Osteocyte (in vitro differentiated cells): ENCODE measurements around the gene EIF4A3. TPM values are rescaled to one million over a fixed set of nuclear protein-coding genes. Genes with fewer than 3 reads are reported as not detected.

Source experiments
- DNase-seq: peaks from one replicate; pipeline ENCODE4 v3.0.0; 2021; ENCODE audit warnings: mixed read lengths; ENCODE audit not compliant: unreplicated experiment; ENCODE audit errors: extremely low spot score
- H3K27ac Mint-ChIP-seq: one replicate; pipeline ENCODE4 v1.8.0; 2021; ENCODE audit warnings: mild to moderate bottlenecking, mixed read lengths; ENCODE audit not compliant: unreplicated experiment
- H3K27me3 Mint-ChIP-seq: one replicate; pipeline ENCODE4 v1.8.0; 2021; ENCODE audit warnings: mixed read lengths; ENCODE audit not compliant: unreplicated experiment
- H3K36me3 Mint-ChIP-seq: one replicate; pipeline ENCODE4 v1.8.0; 2021; ENCODE audit warnings: mixed read lengths; ENCODE audit not compliant: unreplicated experiment
- H3K4me1 Mint-ChIP-seq: one replicate; pipeline ENCODE4 v1.8.0; 2021; ENCODE audit warnings: mixed read lengths; ENCODE audit not compliant: unreplicated experiment
- H3K4me3 Mint-ChIP-seq: one replicate; pipeline ENCODE4 v1.8.0; 2021; ENCODE audit warnings: mild to moderate bottlenecking, moderate library complexity, mixed read lengths; ENCODE audit not compliant: unreplicated experiment
- H3K9me3 Mint-ChIP-seq: one replicate; pipeline ENCODE4 v1.8.0; 2021; ENCODE audit warnings: mixed read lengths; ENCODE audit not compliant: unreplicated experiment
- CTCF ChIP-seq: fragments of 200-600 bp; sonication (generic); IDR thresholded peaks from 2 replicates; pipeline ENCODE4 v1.5.0; 2021; ENCODE audit warnings: antibody characterized with exemption, mild to moderate bottlenecking, moderate library complexity
- microRNA-seq: library from miRNA; unstranded; fragments of <30 nt; microRNA quantifications from one replicate; pipeline ENCODE4 v1.1.0, GENCODE V29; 2020; ENCODE audit not compliant: unreplicated experiment
- total RNA-seq: library from RNA; stranded (reverse); gene quantifications from 2 replicates; pipeline ENCODE4 v1.2.1, GENCODE V29; 2021

EIF4A3 gene
- total RNA-seq, 1 donor from 2014 or later: 85.7 TPM

- H3K4me1 Mint-ChIP-seq: peaks cover 3% of the 10 kb centered on the region
- H3K27me3 Mint-ChIP-seq: peaks cover 10% of the 10 kb centered on the region
- H3K4me3 Mint-ChIP-seq: no peak overlapping the region
- no peak for DNase-seq
- H3K36me3 Mint-ChIP-seq: no peaks in the 10 kb centered on the region
- H3K9me3 Mint-ChIP-seq: no peaks in the 10 kb centered on the region
- no peak for TF ChIP-seq CTCF
- H3K27ac Mint-ChIP-seq: no peak overlapping the region
These were observed 59.3 kb downstream of the EIF4A3 start for GRCh38 chr17:80087346-80088265.

GRCh38 chr17:80086616-80087015 lies 60.3 kb downstream of the EIF4A3 start:
- no peaks in the 10 kb centered on the region for H3K9me3 Mint-ChIP-seq
- peaks cover 4% of the 10 kb centered on the region for H3K4me1 Mint-ChIP-seq
- DNase-seq: no peak
- H3K27me3 Mint-ChIP-seq: peaks cover 8% of the 10 kb centered on the region
- TF ChIP-seq CTCF: no peak
- no peak overlapping the region for H3K27ac Mint-ChIP-seq
- H3K36me3 Mint-ChIP-seq: no peaks in the 10 kb centered on the region
- no peak overlapping the region for H3K4me3 Mint-ChIP-seq

DNA sequence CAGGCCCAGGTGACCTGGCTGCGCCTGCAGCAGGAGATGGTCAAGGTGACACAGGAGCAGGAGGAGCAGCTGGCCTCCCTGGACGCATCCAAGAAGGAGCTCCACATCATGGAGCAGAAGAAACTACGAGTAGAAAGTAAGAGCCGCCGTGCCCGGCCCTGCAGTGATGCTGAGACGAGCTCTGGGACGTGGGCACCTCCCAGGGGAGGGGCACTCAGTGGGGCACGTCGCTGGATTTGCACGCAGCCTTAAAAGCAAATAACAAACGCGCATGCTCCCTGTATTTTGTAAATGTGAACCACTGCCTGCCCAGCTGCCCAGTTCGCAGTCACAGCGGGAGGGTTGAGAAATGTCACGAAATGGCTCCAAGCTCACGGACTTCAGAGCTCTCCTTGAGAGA lies 60.8 kb downstream of the EIF4A3 start:
- no peak overlapping the region for H3K27ac Mint-ChIP-seq
- no peaks in the 10 kb centered on the region for H3K36me3 Mint-ChIP-seq
- no peaks in the 10 kb centered on the region for H3K9me3 Mint-ChIP-seq
- H3K4me1 Mint-ChIP-seq: peaks cover 4% of the 10 kb centered on the region
- no peak for TF ChIP-seq CTCF
- peaks cover 8% of the 10 kb centered on the region for H3K27me3 Mint-ChIP-seq
- DNase-seq: no peak
- no peak overlapping the region for H3K4me3 Mint-ChIP-seq

DNA sequence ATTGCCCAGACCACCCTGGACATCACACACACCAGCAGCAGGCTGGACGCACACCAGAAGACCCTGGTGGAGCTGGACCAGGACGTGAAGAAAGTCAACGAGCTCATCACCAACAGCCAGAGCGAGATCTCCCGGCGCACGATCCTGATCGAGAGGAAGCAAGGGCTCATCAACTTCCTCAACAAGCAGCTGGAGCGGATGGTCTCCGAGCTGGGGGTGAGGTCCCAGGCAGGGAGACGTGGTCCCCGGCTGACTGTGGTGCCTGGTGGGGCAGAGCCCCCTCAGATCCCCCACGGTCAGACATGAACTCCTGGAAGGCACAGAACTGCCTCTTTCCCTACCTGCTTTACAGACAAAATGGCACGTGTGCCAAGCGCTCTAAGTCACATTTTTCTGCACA lies 62.2 kb downstream of the EIF4A3 start:
- DNase-seq: no peak
- Mint-ChIP-seq H3K4me3 (no peak overlapping the region), H3K27ac (no peak overlapping the region), H3K36me3 (no peaks in the 10 kb centered on the region), H3K9me3 (no peaks in the 10 kb centered on the region), H3K4me1 (peaks cover 10% of the 10 kb centered on the region), H3K27me3 (peaks cover 7% of the 10 kb centered on the region)
- TF ChIP-seq CTCF: no peak

Small RNA genes lying within 50 kb of the gene (microRNA-seq; reads per million reads assigned to microRNA genes)
- not detected for gene MIR1268B

Other genes with a start within 250 kb of the EIF4A3 start
- 45.2 and 45.9 TPM in 2 replicates for gene TBC1D16, start 111.3 kb downstream of the EIF4A3 start, total RNA-seq
- 9.5 and 10.5 TPM in 2 replicates for gene CCDC40, start 110.5 kb downstream of the EIF4A3 start, total RNA-seq
- gene GAA, start 45.5 kb downstream of the EIF4A3 start, total RNA-seq: 64.7 and 68.7 TPM in 2 replicates
- gene CARD14, start 22.9 kb upstream of the EIF4A3 start, total RNA-seq: 0.10 and 0.16 TPM in 2 replicates
- gene SGSH, start 73.2 kb upstream of the EIF4A3 start, total RNA-seq: 67.2 and 71.0 TPM in 2 replicates
- 30.1 and 34.7 TPM in 2 replicates for gene SLC26A11, start 73.3 kb upstream of the EIF4A3 start, total RNA-seq
- gene RNF213, start 113.7 kb upstream of the EIF4A3 start, total RNA-seq: 106 and 131 TPM in 2 replicates